Loucy (cell line): ENCODE measurements around the gene ZCCHC12.

ENCODE experiments used
- CTCF ChIP-seq: fragments of 200-600 bp; sonication (generic); conservative IDR thresholded peaks from 2 replicates; pipeline ENCODE4 v1.5.1; 2014; ENCODE audit warnings: mild to moderate bottlenecking, antibody characterized with exemption, low read length
- EZH2phosphoT487 ChIP-seq: fragments of 200-600 bp; IDR thresholded peaks from 2 replicates; pipeline ENCODE4 v1.6.1; 2018; ENCODE audit warnings: antibody characterized with exemption, mild to moderate bottlenecking, moderate library complexity, borderline replicate concordance

- TF ChIP-seq EZH2phosphoT487: no peak
- peak; percentile 65 for TF ChIP-seq CTCF
These were observed 24.1 kb downstream of the ZCCHC12 start for GRCh38 chrX:118847676-118848075.
